Trophoblast cell (in vitro differentiated cells and primary cell): ENCODE results near the gene NSRP1.

ENCODE experiments used
- DNase-seq, 2 donors: peaks; one replicate each; pipeline ENCODE4 v3.0.0-alpha.2; 2016
- H2AFZ ChIP-seq: 2 replicates; pipeline ENCODE4 v1.6.1; 2013; ENCODE audit warnings: low read length, moderate library complexity, mild to moderate bottlenecking; ENCODE audit not compliant: insufficient read depth, poor library complexity
- H2AK5ac ChIP-seq: 2 replicates; pipeline ENCODE4 v1.6.1; 2013; ENCODE audit warnings: mild to moderate bottlenecking, low read length
- H2BK120ac ChIP-seq: 2 replicates; pipeline ENCODE4 v1.6.1; 2013; ENCODE audit warnings: low read length, mild to moderate bottlenecking, moderate library complexity; ENCODE audit not compliant: insufficient read depth, poor library complexity
- H2BK12ac ChIP-seq: 2 replicates; pipeline ENCODE4 v1.6.1; 2013; ENCODE audit warnings: mild to moderate bottlenecking, low read length, moderate library complexity
- H2BK5ac ChIP-seq: 2 replicates; pipeline ENCODE4 v1.6.1; 2013; ENCODE audit warnings: low read length, low read depth, moderate library complexity, mild to moderate bottlenecking; ENCODE audit not compliant: poor library complexity
- H3K14ac ChIP-seq: 2 replicates; pipeline ENCODE4 v1.6.1; 2013; ENCODE audit warnings: mild to moderate bottlenecking, low read length
- H3K18ac ChIP-seq: 2 replicates; pipeline ENCODE4 v1.6.1; 2013; ENCODE audit warnings: mild to moderate bottlenecking, low read length
- H3K23ac ChIP-seq: 2 replicates; pipeline ENCODE4 v1.6.1; 2013; ENCODE audit warnings: low read length
- H3K27ac ChIP-seq: 2 replicates; pipeline ENCODE4 v1.5.1; 2013; ENCODE audit warnings: low read depth, mild to moderate bottlenecking, inconsistent platforms, low read length, moderate library complexity
- H3K27me3 ChIP-seq: 2 replicates; pipeline ENCODE4 v1.6.1; 2013; ENCODE audit warnings: inconsistent platforms, mild to moderate bottlenecking, low read length, moderate library complexity; ENCODE audit not compliant: insufficient read depth
- H3K36me3 ChIP-seq, 2 experiments: 1 replicate in 1 of 2; 2 replicates in 1 of 2; pipeline ENCODE4 v1.6.1; 2013; ENCODE audit warnings: low read length in 2 of 2, mild to moderate bottlenecking in 2 of 2, moderate library complexity in 1 of 2; ENCODE audit not compliant: insufficient read depth in 2 of 2, control insufficient read depth in 1 of 2
- H3K4ac ChIP-seq: 2 replicates; pipeline ENCODE4 v1.6.1; 2013; ENCODE audit warnings: low read depth, mild to moderate bottlenecking, low read length, moderate library complexity
- H3K4me1 ChIP-seq, 2 experiments: 1 replicate in 1 of 2; 2 replicates in 1 of 2; pipeline ENCODE4 v1.6.1; 2013; ENCODE audit warnings: low read length in 2 of 2, mild to moderate bottlenecking in 2 of 2, moderate library complexity in 1 of 2; ENCODE audit not compliant: insufficient read depth in 2 of 2, control insufficient read depth in 1 of 2
- H3K4me2 ChIP-seq: 2 replicates; pipeline ENCODE4 v1.6.1; 2013; ENCODE audit warnings: inconsistent platforms, mild to moderate bottlenecking, low read length, moderate library complexity
- H3K4me3 ChIP-seq: 2 replicates; pipeline ENCODE4 v1.5.1; 2013; ENCODE audit warnings: mild to moderate bottlenecking, low read depth, low read length, inconsistent platforms
- H3K79me1 ChIP-seq: one replicate; pipeline ENCODE4 v1.6.1; 2013; ENCODE audit warnings: low read length
- H3K79me2 ChIP-seq: 2 replicates; pipeline ENCODE4 v1.6.1; 2013; ENCODE audit warnings: low read length, mild to moderate bottlenecking; ENCODE audit not compliant: control insufficient read depth, insufficient read depth, poor library complexity
- H3K9ac ChIP-seq: 2 replicates; pipeline ENCODE4 v1.6.1; 2013; ENCODE audit warnings: mild to moderate bottlenecking, low read length
- H3K9me3 ChIP-seq: 2 replicates; pipeline ENCODE4 v1.6.1; 2013; ENCODE audit warnings: low read depth, mild to moderate bottlenecking, control low read depth, inconsistent platforms, low read length; ENCODE audit not compliant: insufficient read depth
- H4K12ac ChIP-seq: 2 replicates; pipeline ENCODE4 v1.6.1; 2013; ENCODE audit warnings: low read depth, mild to moderate bottlenecking, low read length, moderate library complexity
- H4K8ac ChIP-seq: 2 replicates; pipeline ENCODE4 v1.6.1; 2013; ENCODE audit warnings: low read depth, mild to moderate bottlenecking, low read length, moderate library complexity
- H4K91ac ChIP-seq: one replicate; pipeline ENCODE4 v1.6.1; 2013; ENCODE audit warnings: low read depth, mild to moderate bottlenecking, low read length, moderate library complexity
- WGBS: extraction: QIAGEN DNeasy Blood & Tissue Kit; methylation state at CpG from one replicate; pipeline ENCODE4 v1.1.7; 2013; ENCODE audit warnings: missing lambda C conversion rate; ENCODE audit not compliant: insufficient read length, insufficient coverage; ENCODE audit errors: extremely low coverage; 5-methylcytosine and 5-hydroxymethylcytosine counted together

Gene NSRP1

DNA sequence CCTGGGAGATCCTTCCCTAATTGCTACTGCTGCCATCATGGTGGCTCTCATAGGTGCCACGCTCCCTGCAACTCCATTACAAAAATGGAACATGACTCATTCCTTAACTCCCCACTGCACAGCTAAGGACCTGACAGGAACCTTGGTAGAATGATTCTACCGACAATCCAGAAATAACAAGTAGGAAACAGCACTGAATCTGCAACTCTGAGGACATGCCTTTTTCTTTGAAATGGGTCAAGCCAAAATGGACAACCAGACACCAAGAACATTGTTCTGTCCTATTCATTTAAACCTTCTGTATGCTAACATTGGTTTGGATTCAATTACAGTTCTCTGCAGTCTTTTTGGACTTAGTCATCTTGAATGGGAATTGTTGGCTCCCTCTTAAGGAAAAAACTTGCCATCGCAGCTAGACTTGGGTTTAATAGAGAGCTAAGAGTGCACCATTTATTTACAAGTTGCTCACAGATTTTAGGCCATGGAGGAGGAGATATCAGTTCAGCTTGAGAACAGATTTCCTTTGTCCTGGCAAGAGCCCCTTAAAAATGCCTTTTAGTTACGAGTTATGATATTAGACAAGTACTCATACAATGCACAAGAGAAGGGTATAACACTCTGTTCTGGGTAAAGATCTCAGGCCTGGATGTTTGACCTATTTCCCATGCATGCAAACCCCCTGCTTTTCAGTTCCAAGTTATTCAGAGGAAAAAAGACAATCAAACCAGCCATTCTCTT, 20.9 kb upstream of the NSRP1 start:
- no peak overlapping the region for H3K18ac ChIP-seq
- WGBS, result no CpG with 5 or more reads among the region's 4 CpGs

DNA sequence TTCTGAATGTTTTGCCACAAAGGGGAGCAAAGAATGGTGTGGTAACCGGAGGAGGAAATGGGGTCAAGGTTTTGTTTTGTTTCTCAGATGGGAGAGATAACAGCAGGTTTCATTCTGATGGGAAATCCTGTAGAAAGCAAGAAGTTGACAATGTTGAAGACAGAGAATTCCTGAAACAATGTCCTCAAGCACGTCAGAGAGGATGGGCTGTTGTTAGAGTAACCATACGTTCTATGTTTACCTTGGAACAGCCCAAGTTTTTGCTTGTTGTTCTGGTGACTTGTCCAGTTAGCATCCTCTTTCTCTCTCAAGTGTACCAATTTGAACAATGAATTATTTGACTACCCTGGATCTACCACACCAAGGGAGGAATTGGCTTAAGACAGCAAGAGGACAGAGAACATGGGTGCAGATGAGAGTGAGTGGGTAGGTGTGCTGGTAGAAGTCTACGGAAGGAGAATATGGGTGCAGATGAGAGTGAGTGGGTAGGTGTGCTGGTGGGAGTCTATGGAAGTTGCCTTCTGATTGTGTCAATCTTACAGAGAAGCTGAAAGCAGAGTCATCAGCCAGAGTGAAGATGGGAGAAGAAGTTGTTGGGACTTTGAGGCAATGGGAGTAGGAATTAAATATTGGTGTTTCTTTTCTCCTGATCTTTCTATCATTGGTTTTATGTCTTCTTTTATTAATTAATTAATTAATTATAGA, 14.8 kb upstream of the NSRP1 start:
- Histone ChIP-seq H2AFZ (no peak overlapping the region), H3K9me3 (no peaks in the 10 kb centered on the region), H2BK120ac (no peak overlapping the region), H4K8ac (no peak overlapping the region), H3K9ac (no peak overlapping the region), H3K79me1 (no peaks in the 10 kb centered on the region), H3K23ac (no peak overlapping the region), H3K79me2 (no peaks in the 10 kb centered on the region), H3K4me1 (no peaks in the 10 kb centered on the region), H3K4me2 (no peak overlapping the region), H3K14ac (no peak overlapping the region), H3K27ac (no peak overlapping the region), H4K12ac (no peak overlapping the region), H3K27me3 (no peaks in the 10 kb centered on the region), H3K36me3 (no peaks in the 10 kb centered on the region), H3K4ac (no peak overlapping the region), H2AK5ac (no peak overlapping the region), H3K18ac (no peak overlapping the region), H2BK12ac (no peak overlapping the region), H4K91ac (no peak overlapping the region), H3K4me3 (no peak overlapping the region), H2BK5ac (no peak overlapping the region)
- no CpG with 5 or more reads among the region's 4 CpGs for WGBS
- no peak for DNase-seq

More for the DNA sequence above, 20.9 kb upstream of the NSRP1 start:
- Histone ChIP-seq H3K79me2 (no peaks in the 10 kb centered on the region), H3K36me3 (no peaks in the 10 kb centered on the region), H3K4me2 (no peak overlapping the region), H2BK5ac (no peak overlapping the region), H3K27ac (no peak overlapping the region), H3K79me1 (no peaks in the 10 kb centered on the region), H3K4me3 (no peak overlapping the region), H3K14ac (no peak overlapping the region), H2AK5ac (no peak overlapping the region), H2BK120ac (no peak overlapping the region), H4K8ac (no peak overlapping the region), H2BK12ac (no peak overlapping the region), H3K4ac (no peak overlapping the region), H2AFZ (no peak overlapping the region), H3K27me3 (no peaks in the 10 kb centered on the region), H3K23ac (no peak overlapping the region), H4K91ac (no peak overlapping the region), H4K12ac (no peak overlapping the region), H3K9ac (no peak overlapping the region), H3K9me3 (no peaks in the 10 kb centered on the region), H3K4me1 (no peaks in the 10 kb centered on the region)
- peak; percentile 77 to 93 for DNase-seq

DNA sequence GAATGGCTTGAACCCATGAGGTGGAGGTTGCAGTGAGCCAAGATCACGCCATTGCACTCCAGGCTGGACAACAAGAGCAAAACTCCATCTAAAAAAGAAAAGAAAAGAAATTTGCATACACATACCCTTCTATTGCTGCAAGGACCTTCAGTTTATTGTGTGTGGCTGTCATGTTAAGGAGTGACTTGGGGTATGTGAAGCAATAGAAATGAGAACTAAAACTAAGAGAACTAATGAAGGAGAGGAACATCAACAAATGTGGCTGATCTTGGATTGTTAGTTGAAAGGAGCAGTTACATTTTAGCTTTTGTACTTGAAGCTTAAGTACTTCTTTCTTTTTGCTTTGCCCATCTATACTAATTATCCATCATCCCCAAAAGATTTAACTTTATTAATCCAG, 12.7 kb upstream of the NSRP1 start:
- H3K27ac ChIP-seq, result no peak overlapping the region
- H4K12ac ChIP-seq, result no peak overlapping the region
- no peaks in the 10 kb centered on the region for H3K9me3 ChIP-seq
- no peak overlapping the region for H3K4ac ChIP-seq
- no peak overlapping the region for H4K8ac ChIP-seq
- no peak overlapping the region for H3K14ac ChIP-seq
- DNase-seq, result no peak
- H3K79me1 ChIP-seq, result no peaks in the 10 kb centered on the region
- no peaks in the 10 kb centered on the region for H3K79me2 ChIP-seq
- H2AFZ ChIP-seq, result no peak overlapping the region
- H3K27me3 ChIP-seq, result no peaks in the 10 kb centered on the region
- no peak overlapping the region for H3K18ac ChIP-seq
- H2BK5ac ChIP-seq, result no peak overlapping the region
- no CpG with 5 or more reads among the region's 1 CpG for WGBS
- H4K91ac ChIP-seq, result no peak overlapping the region
- no peak overlapping the region for H3K23ac ChIP-seq
- no peak overlapping the region for H2BK12ac ChIP-seq
- H3K36me3 ChIP-seq, result no peaks in the 10 kb centered on the region
- no peak overlapping the region for H2AK5ac ChIP-seq
- H2BK120ac ChIP-seq, result no peak overlapping the region
- H3K4me2 ChIP-seq, result no peak overlapping the region
- no peak overlapping the region for H3K9ac ChIP-seq
- no peaks in the 10 kb centered on the region for H3K4me1 ChIP-seq
- no peak overlapping the region for H3K4me3 ChIP-seq

DNA sequence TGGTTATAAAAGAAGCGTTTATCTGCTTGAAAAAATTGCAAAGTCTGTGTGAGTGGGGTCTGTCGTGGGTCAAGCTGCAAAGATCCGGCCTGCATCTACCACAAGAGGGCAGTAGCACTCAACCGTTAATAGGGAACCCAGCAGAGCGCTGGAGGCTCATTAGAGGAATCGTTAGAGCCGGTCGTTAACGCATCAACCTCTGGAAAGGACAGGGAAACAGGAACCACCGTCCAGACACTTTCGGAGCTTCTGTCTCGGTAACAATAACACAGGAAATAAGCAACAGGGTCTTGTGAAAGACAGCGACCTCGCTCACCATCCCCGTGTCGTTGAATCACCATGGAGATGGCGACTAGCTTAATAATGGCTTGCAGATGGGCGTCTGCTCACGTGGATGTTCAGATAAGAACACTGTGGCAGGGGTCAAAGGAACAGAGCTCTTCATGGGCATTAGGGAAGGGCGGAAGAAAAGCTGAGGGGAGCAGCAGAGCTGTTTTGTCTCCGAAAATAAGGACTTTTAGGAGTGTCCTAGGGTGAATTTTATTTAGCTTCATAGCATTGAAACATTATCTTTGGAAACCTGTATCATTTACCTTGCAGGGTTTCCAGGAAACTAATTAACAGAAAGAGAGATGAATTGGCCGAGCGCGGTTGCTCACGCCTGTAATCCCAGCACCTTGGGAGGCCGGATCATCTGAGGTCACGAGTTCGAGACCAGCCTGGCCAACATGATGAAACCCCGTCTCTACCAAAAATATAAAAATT, 11.9 kb upstream of the NSRP1 start:
- Histone ChIP-seq H2AFZ (no peak overlapping the region), H2BK120ac (no peak overlapping the region), H3K9ac (no peak overlapping the region), H3K23ac (no peak overlapping the region), H3K4me1 (no peaks in the 10 kb centered on the region), H4K8ac (no peak overlapping the region), H3K27me3 (no peaks in the 10 kb centered on the region), H2AK5ac (no peak overlapping the region), H3K4ac (no peak overlapping the region), H3K9me3 (no peaks in the 10 kb centered on the region), H3K14ac (no peak overlapping the region), H2BK12ac (no peak overlapping the region), H3K4me2 (peak overlapping the region; percentile 59), H3K79me1 (no peaks in the 10 kb centered on the region), H3K4me3 (peak overlapping the region; percentile 10), H3K18ac (no peak overlapping the region), H3K79me2 (no peaks in the 10 kb centered on the region), H3K36me3 (no peaks in the 10 kb centered on the region), H2BK5ac (no peak overlapping the region), H4K91ac (no peak overlapping the region), H3K27ac (no peak overlapping the region), H4K12ac (no peak overlapping the region)
- no CpG with 5 or more reads among the region's 29 CpGs for WGBS
- DNase-seq, result peak; percentile 97 to 99
